A673 (cell line): ENCODE measurements around the gene RFXANK. TPM values are rescaled to one million over a fixed set of nuclear protein-coding genes. Genes with fewer than 3 reads are reported as not detected.

Experiments
- BruUV-seq: library from RNA; stranded (reverse); fragments of 400-500 nt; replicated peaks from 2 replicates; lab custom pipeline; 2021; lab: Mats Ljungman, UMichigan
- CTCF ChIA-PET: fragments of 300-600 bp; sonication (Branson Sonifier 250); formaldehyde crosslinking; loops from one replicate; lab custom pipeline; 2022; ENCODE audit warnings: antibody characterized with exemption; lab: Charles Lee
- POLR2A ChIA-PET: fragments of 300-600 bp; sonication (Branson Sonifier 250); formaldehyde crosslinking; loops from one replicate; lab custom pipeline; 2022; ENCODE audit warnings: antibody characterized with exemption; ENCODE audit not compliant: low non-redundant PET; lab: Charles Lee
- DNase-seq: peaks from one replicate; pipeline ENCODE4 v3.0.0-alpha.2; 2015; ENCODE audit warnings: low spot score
- H3K27ac ChIP-seq: fragments of 200-600 bp; sonication (generic); 2 replicates; pipeline ENCODE4 v1.5.1; 2016; ENCODE audit warnings: mixed run types, low read depth, mild to moderate bottlenecking, mixed read lengths, antibody characterized with exemption, low read length; ENCODE audit not compliant: poor library complexity, severe bottlenecking
- H3K27me3 ChIP-seq: fragments of 200-600 bp; sonication (generic); replicated peaks from 2 replicates; pipeline ENCODE4 v1.6.1; 2017; ENCODE audit warnings: mixed run types, low read depth, mild to moderate bottlenecking, mixed read lengths, antibody characterized with exemption, low read length; ENCODE audit not compliant: insufficient read depth, poor library complexity
- H3K36me3 ChIP-seq: fragments of 200-600 bp; sonication (generic); 2 replicates; pipeline ENCODE4 v1.6.1; 2016; ENCODE audit warnings: mixed run types, mild to moderate bottlenecking, mixed read lengths, antibody characterized with exemption, low read length; ENCODE audit not compliant: insufficient read depth, poor library complexity, severe bottlenecking
- H3K4me1 ChIP-seq: fragments of 200-600 bp; sonication (generic); 2 replicates; pipeline ENCODE4 v1.6.1; 2017; ENCODE audit warnings: mixed run types, mild to moderate bottlenecking, mixed read lengths, antibody characterized with exemption, low read length; ENCODE audit not compliant: insufficient read depth, poor library complexity, severe bottlenecking
- H3K4me3 ChIP-seq: fragments of 200-600 bp; sonication (generic); 2 replicates; pipeline ENCODE4 v1.5.1; 2016; ENCODE audit warnings: low read depth, mixed run types, mild to moderate bottlenecking, mixed read lengths, low read length; ENCODE audit not compliant: poor library complexity, severe bottlenecking
- H3K9me3 ChIP-seq: fragments of 200-600 bp; sonication (generic); 2 replicates; pipeline ENCODE4 v1.6.1; 2016; ENCODE audit warnings: mixed run types, low read depth, mild to moderate bottlenecking, mixed read lengths, antibody characterized with exemption, low read length; ENCODE audit not compliant: poor library complexity, severe bottlenecking
- EZH2 ChIP-seq: fragments of 200-600 bp; sonication (generic); IDR thresholded peaks from 2 replicates; pipeline ENCODE4 v1.6.1; 2017; ENCODE audit warnings: borderline replicate concordance, low read depth, mild to moderate bottlenecking, mixed read lengths, antibody characterized with exemption, low read length; ENCODE audit not compliant: poor library complexity, severe bottlenecking
- intact Hi-C: fragments of 100-400 bp; cut with micrococcal nuclease; formaldehyde crosslinking; loops from one replicate; pipeline ENCODE4 v1.10.0; 2022; ENCODE audit not compliant: unreplicated experiment
- total RNA-seq: library from RNA; stranded (reverse); gene quantifications from 2 replicates; pipeline ENCODE4 v1.2.3, GENCODE V29; 2021
- TF ChIP-seq, protein P1 (sequence below): fragments of 300-800, 200-600 bp; sonication (generic); conservative IDR thresholded peaks from 2 replicates; pipeline ENCODE4 v1.5.1; 2017; ENCODE audit warnings: low read depth, mild to moderate bottlenecking, antibody characterized with exemption, low read length, moderate library complexity, mixed read lengths

The RFXANK gene
- total RNA-seq, 1 experiment from 2014 or later, result 96.3 TPM

DNA sequence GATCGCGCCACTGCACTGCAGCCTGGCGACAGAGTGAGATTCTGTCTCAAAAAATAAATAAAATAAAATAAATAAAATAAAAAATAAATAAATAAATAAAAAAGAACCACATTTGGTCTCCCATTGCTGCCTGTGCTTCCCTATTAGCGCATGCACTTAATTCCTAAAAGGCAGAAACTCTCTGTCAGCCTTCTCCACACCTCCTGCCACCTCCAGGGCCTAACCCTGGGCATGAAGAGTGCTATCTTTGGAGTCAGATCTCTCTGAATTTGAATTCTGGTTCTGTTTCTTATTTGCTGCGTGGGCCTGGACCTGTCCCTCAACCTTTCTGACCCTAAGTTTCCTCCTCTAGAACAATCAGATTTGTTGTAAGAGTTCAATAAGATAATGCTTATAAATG, 31.0 kb downstream of the RFXANK start:
- Histone ChIP-seq H3K4me3 (no peak overlapping the region), H3K36me3 (no peaks in the 10 kb centered on the region), H3K4me1 (no peaks in the 10 kb centered on the region), H3K27ac (no peak overlapping the region), H3K9me3 (no peaks in the 10 kb centered on the region), H3K27me3 (peaks cover 14% of the 10 kb centered on the region)
- POLR2A ChIA-PET, result no interaction called here
- BruUV-seq, result no TSS peak
- TF ChIP-seq, protein P1, sequence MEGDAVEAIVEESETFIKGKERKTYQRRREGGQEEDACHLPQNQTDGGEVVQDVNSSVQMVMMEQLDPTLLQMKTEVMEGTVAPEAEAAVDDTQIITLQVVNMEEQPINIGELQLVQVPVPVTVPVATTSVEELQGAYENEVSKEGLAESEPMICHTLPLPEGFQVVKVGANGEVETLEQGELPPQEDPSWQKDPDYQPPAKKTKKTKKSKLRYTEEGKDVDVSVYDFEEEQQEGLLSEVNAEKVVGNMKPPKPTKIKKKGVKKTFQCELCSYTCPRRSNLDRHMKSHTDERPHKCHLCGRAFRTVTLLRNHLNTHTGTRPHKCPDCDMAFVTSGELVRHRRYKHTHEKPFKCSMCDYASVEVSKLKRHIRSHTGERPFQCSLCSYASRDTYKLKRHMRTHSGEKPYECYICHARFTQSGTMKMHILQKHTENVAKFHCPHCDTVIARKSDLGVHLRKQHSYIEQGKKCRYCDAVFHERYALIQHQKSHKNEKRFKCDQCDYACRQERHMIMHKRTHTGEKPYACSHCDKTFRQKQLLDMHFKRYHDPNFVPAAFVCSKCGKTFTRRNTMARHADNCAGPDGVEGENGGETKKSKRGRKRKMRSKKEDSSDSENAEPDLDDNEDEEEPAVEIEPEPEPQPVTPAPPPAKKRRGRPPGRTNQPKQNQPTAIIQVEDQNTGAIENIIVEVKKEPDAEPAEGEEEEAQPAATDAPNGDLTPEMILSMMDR, result no peak
- no peak for TF ChIP-seq EZH2
- CTCF ChIA-PET, result no interaction called here
- DNase-seq, result no peak
- intact Hi-C loops, result no loop called here

GRCh38 chr19:19223636-19224035, 31.6 kb downstream of the RFXANK start:
- Histone ChIP-seq H3K27ac (no peak overlapping the region), H3K4me3 (no peak overlapping the region), H3K9me3 (no peaks in the 10 kb centered on the region), H3K4me1 (no peaks in the 10 kb centered on the region), H3K36me3 (no peaks in the 10 kb centered on the region), H3K27me3 (peaks cover 18% of the 10 kb centered on the region)
- DNase-seq, result no peak
- ChIA-PET POLR2A (no interaction called here), CTCF (no interaction called here)
- no TSS peak for BruUV-seq
- intact Hi-C loops, result loop anchor here (2.0 kb wide), 1 partner anchor 77 kb away; no protein-coding TSS in a partner anchor
- no peak for TF ChIP-seq EZH2
- TF ChIP-seq, protein P1, result no peak

- DNase-seq, result no peak
- POLR2A ChIA-PET, result interaction anchor here (0.6 kb wide), 1 partner anchor 126 kb away, joined by 3 read pairs; no protein-coding TSS in a partner anchor
These were observed 32.2 kb downstream of the RFXANK start for GRCh38 chr19:19224150-19224851.

More at GRCh38 chr19:19224150-19224851, 32.2 kb downstream of the RFXANK start:
- CTCF ChIA-PET, result interaction anchor here (1.6 kb wide), 1 partner anchor 10 kb away, joined by 3 read pairs; no protein-coding TSS in a partner anchor
- no peaks in the 10 kb centered on the region for H3K4me1 ChIP-seq
- H3K36me3 ChIP-seq, result no peaks in the 10 kb centered on the region
- peak; percentile 44 for TF ChIP-seq EZH2
- TF ChIP-seq, protein P1, result no peak
- H3K27me3 ChIP-seq, result peaks cover 21% of the 10 kb centered on the region
- peak overlapping the region; percentile 35 for H3K4me3 ChIP-seq
- BruUV-seq, result no TSS peak
- H3K9me3 ChIP-seq, result no peaks in the 10 kb centered on the region
- no peak overlapping the region for H3K27ac ChIP-seq
- intact Hi-C loops, result loop anchor here (2.0 kb wide), 1 partner anchor 78 kb away; no protein-coding TSS in a partner anchor
